ENCODE data around the gene ST6GALNAC4. TPM values are rescaled to one million over a fixed set of nuclear protein-coding genes. Genes with fewer than 3 reads are reported as not detected.
A peak's percentile ranks its signal among the peaks of the same experiment; 100 is the strongest.

ST6GALNAC4 gene
- total and polyA plus RNA-seq, 9 of the 15 experiments (the other 6 are each of a cell fraction or from before 2014, with no cell fraction given): 2.6 to 43.1 (median 15.4) TPM

GRCh38 chr9:127915801-127916719 is 781 bp downstream of the ST6GALNAC4 start:
- peak overlapping the region; percentile 91 for H3K4me2 ChIP-seq (ENCODE audit: insufficient read depth, low read length)
- ATAC-seq (peak; percentile 2; the same call in 1 of the 3 replicates), DNase-seq (ENCODE audit: extremely low read depth in 1 of 4, low spot score in 3 of 4) (peak in 1 of 4 experiments; percentile 26), FAIRE-seq (peak; percentile 64)
- peaks cover 17% of the 10 kb centered on the region for H3K79me2 ChIP-seq (ENCODE audit: control insufficient read depth, insufficient read depth, low read length)
- peaks cover 42 to 63% of the 10 kb centered on the region in 2 experiments for H3K4me1 ChIP-seq (replicated peaks in 1 of 2; ENCODE audit: control insufficient read depth in 2 of 2, insufficient read depth in 2 of 2, low read length in 2 of 2)
- peak overlapping the region; percentile 70 for H3K4me3 ChIP-seq
- in situ Hi-C loops (cut with MboI): loop anchor here (5.0 to 25.0 kb wide), 3 partner anchors 179 to 979 kb away; partner anchors contain the start of gene TOR2A
- TSS peak; percentile 79 for BruUV-seq (replicated peaks)
- intact Hi-C loops (cut with micrococcal nuclease): loop anchor here (2.0 to 10.0 kb wide), 3 partner anchors 19 to 411 kb away; no protein-coding TSS in a partner anchor
- ChIA-PET CTCF (ENCODE audit: low intra/inter-chr PET ratio) (interaction anchor here (0.5 kb wide), 1 partner anchor 177 kb away, joined by 4 read pairs; no protein-coding TSS in a partner anchor), POLR2A (interaction anchor here (0.5 to 1.2 kb wide), 6 partner anchors 16 to 145 kb away, joined by 3 to 4 read pairs (median 4); no protein-coding TSS in a partner anchor)
- H3K27ac ChIP-seq (ENCODE audit: extremely low read depth, low read depth, low read length): peak overlapping the region; percentile 54
- H3K27me3 ChIP-seq (ENCODE audit: control insufficient read depth in 2 of 2, insufficient read depth in 2 of 2, low read length in 2 of 2): no peaks in the 10 kb centered on the region
- H3K9me3 ChIP-seq (replicated peaks; ENCODE audit: control insufficient read depth, insufficient read depth, low read depth, low read length): no peaks in the 10 kb centered on the region
- WGBS (ENCODE audit: insufficient coverage, low coverage, missing lambda C conversion rate): 23% methylated on average over 26 of the region's 27 CpGs
- no peaks in the 10 kb centered on the region for H3K9me1 ChIP-seq (ENCODE audit: control insufficient read depth, insufficient read depth, low read length)
- H2AFZ ChIP-seq (ENCODE audit: low read depth, low read length): peak overlapping the region; percentile 86
- peaks cover 30% of the 10 kb centered on the region; the same call in 2 of the 3 replicates for H3K36me3 ChIP-seq (ENCODE audit: control insufficient read depth, insufficient read depth, low read length)
- H4K20me1 ChIP-seq (replicated peaks; ENCODE audit: control insufficient read depth, insufficient read depth, low read length): no peaks in the 10 kb centered on the region
- peak overlapping the region; percentile 66 to 96 for H3K9ac ChIP-seq (ENCODE audit: insufficient read depth in 1 of 2, low read depth in 2 of 2, low read length in 2 of 2)
- peak; percentile 52; the same call in 1 of the 2 replicates for TF ChIP-seq MGA (IDR thresholded peaks at IDR 0.05)
- TF ChIP-seq GABPA (tag; conservative IDR thresholded peaks at IDR 0.05; ENCODE audit: low read depth): no peak
- no peak for TF ChIP-seq DACH1 (IDR thresholded peaks at IDR 0.05; ENCODE audit: partially characterized antibody)
- TF ChIP-seq ZNF431 (CRISPR knock-in tag; IDR thresholded peaks at IDR 0.05): peak; percentile 50
- TF ChIP-seq ZNF764 (CRISPR knock-in tag; IDR thresholded peaks at IDR 0.05; ENCODE audit: low read depth): no peak
- TF ChIP-seq CHD1 (IDR thresholded peaks at IDR 0.05; ENCODE audit: low read length): peak; percentile 40
- no peak for TF ChIP-seq ZNF589 (CRISPR knock-in tag; IDR thresholded peaks at IDR 0.05; ENCODE audit: low read depth)
- peak; percentile 59; the same call in 1 of the 2 replicates for TF ChIP-seq L3MBTL2 (IDR thresholded peaks at IDR 0.05)
